NOMO-1 treated with dmso at 0.1 percent for 144 hours (cell line): ENCODE data around the gene CCDC27.

Experiments used
- DNase-seq: peaks from one replicate; lab custom pipeline; 2025; ENCODE audit not compliant: unreplicated experiment; lab: John Stamatoyannopoulos, UW

CCDC27 gene

DNA sequence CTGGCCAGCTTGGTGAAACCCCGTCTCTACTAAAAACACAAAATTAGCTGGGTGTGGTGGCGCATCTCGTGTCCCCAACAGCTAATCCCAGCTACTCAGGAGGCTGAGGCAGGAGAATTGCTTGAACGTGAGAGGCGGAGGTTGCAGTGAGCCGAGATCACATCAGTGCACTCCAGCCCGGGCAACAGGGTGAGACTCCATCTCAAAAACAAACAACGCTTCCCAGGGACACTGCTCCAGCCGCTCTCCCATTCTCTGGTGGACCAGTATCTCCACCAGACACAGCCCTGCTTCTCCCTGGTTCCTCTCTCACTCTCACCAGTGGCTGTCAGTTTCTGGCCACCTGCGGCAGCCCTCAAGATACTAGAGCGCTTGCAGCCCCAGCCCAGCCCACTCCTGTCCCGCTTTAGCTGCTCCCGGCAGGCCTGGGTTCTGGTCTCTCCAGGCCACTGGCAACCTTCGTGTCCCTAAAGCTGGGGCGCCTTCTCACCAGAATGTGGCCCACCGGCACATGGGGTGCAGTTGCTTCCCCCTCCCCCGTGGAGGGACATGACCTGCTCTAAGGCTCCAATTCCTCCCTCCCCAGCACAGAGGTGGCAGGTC lies 65.0 kb downstream of the CCDC27 start:
- DNase-seq: no peak

DNA sequence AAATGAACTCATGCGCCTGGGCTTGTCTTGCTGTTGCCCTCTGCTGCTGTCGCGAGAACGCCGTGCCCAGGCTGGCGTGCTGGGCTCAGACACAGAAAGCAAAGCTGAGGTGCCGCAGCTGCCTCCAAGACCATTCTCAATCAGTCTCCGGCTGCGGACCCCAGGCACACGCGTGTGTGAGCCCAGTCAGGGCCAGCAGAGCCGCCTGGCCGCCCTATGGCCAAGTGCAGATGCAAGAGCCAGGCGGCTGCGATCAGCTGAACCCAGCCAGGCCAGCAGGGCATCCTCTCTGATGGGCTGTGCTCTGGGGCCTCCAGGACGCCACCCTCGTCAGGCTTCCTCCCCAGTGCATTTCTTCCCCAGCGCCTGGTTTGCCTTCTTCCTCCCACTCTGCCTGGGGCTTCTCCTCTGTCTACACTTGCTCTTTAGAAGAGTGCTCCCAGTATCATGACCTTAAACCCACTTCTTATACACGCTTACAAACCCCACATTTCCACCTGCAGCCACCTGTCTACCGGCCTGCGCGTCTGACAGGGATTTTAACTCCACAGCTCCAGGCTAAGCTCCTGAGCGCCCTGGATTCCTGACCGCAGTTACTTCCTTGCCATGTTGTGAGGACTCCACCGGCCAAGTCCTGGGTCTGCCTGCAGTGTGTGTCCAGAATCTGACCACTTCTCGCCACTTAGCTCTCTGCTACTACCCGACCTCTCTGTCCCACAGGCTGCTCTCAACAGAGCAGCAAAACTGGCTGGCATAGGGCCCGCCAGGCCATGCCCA lies 65.8 kb downstream of the CCDC27 start:
- DNase-seq: no peak

DNA sequence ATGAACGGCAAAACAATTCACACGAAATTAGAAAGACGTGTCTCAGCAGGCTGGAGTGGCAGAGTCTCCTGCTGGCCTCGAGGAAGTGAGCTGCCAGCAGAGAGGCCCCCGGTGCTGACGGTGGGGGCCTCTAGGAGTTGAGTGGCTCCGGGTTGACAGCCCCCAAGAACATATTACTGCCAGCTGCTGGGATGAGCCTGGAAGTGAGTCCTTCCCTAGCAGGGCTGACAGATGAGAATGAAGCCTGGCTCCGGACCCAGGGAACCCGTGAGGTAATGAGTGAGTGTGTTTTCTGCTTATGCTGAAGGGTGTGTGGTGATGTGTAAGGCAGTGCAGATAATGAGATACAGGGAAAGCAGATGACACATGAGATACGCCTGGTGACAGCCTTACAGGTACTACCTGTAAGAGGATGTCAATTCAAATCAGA lies 67.5 kb downstream of the CCDC27 start:
- DNase-seq: no peak

- DNase-seq: no peak
Measured at GRCh38 chr1:3820316-3820715, 68.1 kb downstream of the CCDC27 start.

DNA sequence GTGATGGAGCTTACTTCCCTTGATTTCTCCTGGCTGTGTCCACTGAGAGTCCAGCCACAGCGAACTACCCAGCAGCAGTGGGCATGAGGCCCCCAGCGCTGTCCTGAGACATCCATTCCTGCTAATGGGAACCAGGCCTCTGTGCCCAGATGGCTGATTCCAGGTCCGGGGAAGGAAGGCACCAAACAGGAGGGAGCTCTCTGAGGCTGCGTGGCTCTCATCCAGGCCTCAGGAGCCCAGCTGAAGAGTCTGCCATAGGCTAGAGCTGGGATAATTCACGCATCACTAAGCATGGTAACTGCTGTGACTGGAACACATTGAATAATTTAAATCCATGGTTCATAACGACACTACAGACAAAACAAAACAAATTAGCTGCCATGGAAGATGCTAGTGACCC lies 68.8 kb downstream of the CCDC27 start:
- no peak for DNase-seq
